Measurements from ENCODE around the gene PHACTR2.
A peak's percentile ranks its signal among the peaks of the same experiment; 100 is the strongest.
"Not testable (repeated sequence)": the region's sequence is repeated elsewhere in the genome, so short reads cannot be mapped to it uniquely, and the experiment has no call there.

Gene PHACTR2

GRCh38 chr6:143822584-143823024, 144.8 kb downstream of the PHACTR2 start:
- DNase-seq = peak; percentile 22

- no peak for DNase-seq
These were observed 145.8 kb downstream of the PHACTR2 start for GRCh38 chr6:143823548-143823947.

- no peak for DNase-seq
These were observed 150.8 kb downstream of the PHACTR2 start for GRCh38 chr6:143828572-143828971.

- no peak for DNase-seq
These were observed 158.4 kb downstream of the PHACTR2 start for GRCh38 chr6:143836150-143836549.

- no peak for DNase-seq
These were observed 160.6 kb downstream of the PHACTR2 start for GRCh38 chr6:143838395-143838794.

GRCh38 chr6:143839196-143839595, 161.4 kb downstream of the PHACTR2 start:
- DNase-seq = no peak

- DNase-seq = no peak
These were observed 163.0 kb downstream of the PHACTR2 start for GRCh38 chr6:143840595-143841265.

- no peak for DNase-seq
These were observed 164.7 kb downstream of the PHACTR2 start for GRCh38 chr6:143842461-143842901.

- DNase-seq = peak; percentile 99
These were observed 165.3 kb downstream of the PHACTR2 start, which contains the start of gene LTV1 for GRCh38 chr6:143842902-143843676. TSS of gene LTV1 (plus strand) at chr6:143843338. CDS start at chr6:143843478, 140 bp downstream.

- no peak for DNase-seq
These were observed 165.9 kb downstream of the PHACTR2 start for GRCh38 chr6:143843677-143843999.

- peak; percentile 44 for DNase-seq
These were observed 166.2 kb downstream of the PHACTR2 start for GRCh38 chr6:143844006-143844405.

- no peak for DNase-seq
These were observed 167.3 kb downstream of the PHACTR2 start for GRCh38 chr6:143845033-143845432.

- not testable (repeated sequence) for DNase-seq
These were observed 173.9 kb downstream of the PHACTR2 start for GRCh38 chr6:143851706-143852105.

GRCh38 chr6:143855057-143855456, 177.3 kb downstream of the PHACTR2 start:
- DNase-seq = not testable (repeated sequence)

- not testable (repeated sequence) for DNase-seq
These were observed 179.0 kb downstream of the PHACTR2 start for GRCh38 chr6:143856762-143857161.

GRCh38 chr6:143857651-143858050, 179.9 kb downstream of the PHACTR2 start:
- no peak for DNase-seq

- no peak for DNase-seq
These were observed 182.3 kb downstream of the PHACTR2 start for GRCh38 chr6:143859891-143860660.

- no peak for DNase-seq
These were observed 186.0 kb downstream of the PHACTR2 start for GRCh38 chr6:143863771-143864170.

GRCh38 chr6:143864234-143864633, 186.5 kb downstream of the PHACTR2 start, which contains the start of gene ZC2HC1B:
TSS of gene ZC2HC1B (plus strand) at chr6:143864474. CDS start at chr6:143864540, 66 bp downstream.
- no peak for DNase-seq

- DNase-seq = no peak
These were observed 189.5 kb downstream of the PHACTR2 start for GRCh38 chr6:143867236-143867635.

GRCh38 chr6:143868808-143869207, 191.0 kb downstream of the PHACTR2 start:
- not testable (repeated sequence) for DNase-seq

GRCh38 chr6:143871202-143871730, 193.5 kb downstream of the PHACTR2 start:
- not testable (repeated sequence) for DNase-seq

- peak; percentile 67 for DNase-seq
These were observed 194.4 kb downstream of the PHACTR2 start for GRCh38 chr6:143872201-143872600.

Data from OCI-M1 (cell line).